Amniotic epithelial cell (primary cell): Measurements from ENCODE around the gene OBP2B.
"Not testable (repeated sequence)": the region's sequence is repeated elsewhere in the genome, so short reads cannot be mapped to it uniquely, and the experiment has no call there.

Experiments
- DNase-seq: peaks from one replicate; pipeline ENCODE4 v3.0.0-alpha.2; 2010; ENCODE audit warnings: low read depth

OBP2B gene

GRCh38 chr9:133238272-133238850 lies 29.3 kb upstream of the OBP2B start:
- DNase-seq = peak; percentile 80

GRCh38 chr9:133237035-133237731 lies 28.1 kb upstream of the OBP2B start:
- peak; percentile 47 for DNase-seq

GRCh38 chr9:133236291-133237034 lies 27.4 kb upstream of the OBP2B start:
- not testable (repeated sequence) for DNase-seq

- no peak for DNase-seq
These were observed 26.6 kb upstream of the OBP2B start for GRCh38 chr9:133235549-133236222.

- no peak for DNase-seq
These were observed 25.7 kb upstream of the OBP2B start for GRCh38 chr9:133234577-133235322.

GRCh38 chr9:133233681-133234432 lies 24.8 kb upstream of the OBP2B start:
- no peak for DNase-seq

- DNase-seq = not testable (repeated sequence)
These were observed 23.0 kb upstream of the OBP2B start for GRCh38 chr9:133231934-133232568.

- not testable (repeated sequence) for DNase-seq
These were observed 21.5 kb upstream of the OBP2B start for GRCh38 chr9:133230514-133230913.

- no peak for DNase-seq
These were observed 21.0 kb upstream of the OBP2B start for GRCh38 chr9:133230093-133230492.

GRCh38 chr9:133228474-133229193 lies 19.6 kb upstream of the OBP2B start:
- not testable (repeated sequence) for DNase-seq

- not testable (repeated sequence) for DNase-seq
These were observed 18.9 kb upstream of the OBP2B start for GRCh38 chr9:133227996-133228395.

GRCh38 chr9:133227242-133227860 lies 18.3 kb upstream of the OBP2B start:
- DNase-seq = no peak

GRCh38 chr9:133226219-133227171 lies 17.4 kb upstream of the OBP2B start:
- no peak for DNase-seq

GRCh38 chr9:133225171-133226011 lies 16.3 kb upstream of the OBP2B start:
- DNase-seq = no peak

GRCh38 chr9:133224762-133225161 lies 15.7 kb upstream of the OBP2B start:
- DNase-seq = no peak

- DNase-seq = peak; percentile 69
These were observed 14.2 kb upstream of the OBP2B start for GRCh38 chr9:133223159-133223756.

GRCh38 chr9:133221994-133222393 lies 12.9 kb upstream of the OBP2B start:
- not testable (repeated sequence) for DNase-seq
